Liver (tissue), 9 donors: ENCODE results near the gene PRKACG. TPM values are rescaled to one million over a fixed set of nuclear protein-coding genes. Genes with fewer than 3 reads are reported as not detected.
A peak's percentile ranks its signal among the peaks of the same experiment; 100 is the strongest.

Experiments
- DNase-seq: peaks from one replicate; pipeline ENCODE4 v3.0.0-alpha.2; 2017; ENCODE audit warnings: low spot score
- H3K27ac ChIP-seq, 2 donors: one replicate each; pipeline ENCODE4 v1.7.0; 2013; ENCODE audit warnings: inconsistent platforms in 2 of 2, low read length in 2 of 2, control low read depth in 1 of 2, low read depth in 1 of 2, mild to moderate bottlenecking in 1 of 2
- H3K27me3 ChIP-seq, 4 donors: one replicate each; pipeline versions ENCODE4 v1.6.1 to v1.7.0; 2013; ENCODE audit warnings: low read length in 3 of 4, inconsistent platforms in 1 of 4, mild to moderate bottlenecking in 1 of 4, moderate library complexity in 1 of 4; ENCODE audit not compliant: control insufficient read depth in 4 of 4, insufficient read depth in 4 of 4
- H3K36me3 ChIP-seq, 4 donors: one replicate each; pipeline versions ENCODE4 v1.6.1 to v1.7.0; 2013; ENCODE audit warnings: low read length in 3 of 4, mild to moderate bottlenecking in 3 of 4, low read depth in 1 of 4, moderate library complexity in 1 of 4; ENCODE audit not compliant: control insufficient read depth in 4 of 4, insufficient read depth in 3 of 4
- H3K4me1 ChIP-seq, 4 donors: one replicate each; pipeline versions ENCODE4 v1.6.1 to v1.7.0; 2013; ENCODE audit warnings: low read length in 3 of 4, mild to moderate bottlenecking in 3 of 4, moderate library complexity in 1 of 4; ENCODE audit not compliant: control insufficient read depth in 4 of 4, insufficient read depth in 4 of 4
- H3K4me3 ChIP-seq, 3 donors: one replicate each; pipeline versions ENCODE4 v1.6.1 to v1.7.0; 2013; ENCODE audit warnings: low read length in 3 of 3, control low read depth in 1 of 3, low read depth in 1 of 3, mild to moderate bottlenecking in 1 of 3
- H3K9ac ChIP-seq, 2 donors: one replicate each; pipeline ENCODE4 v1.7.0; 2013; ENCODE audit warnings: low read length in 2 of 2, mild to moderate bottlenecking in 2 of 2, moderate library complexity in 2 of 2, control low read depth in 1 of 2, low read depth in 1 of 2
- H3K9me3 ChIP-seq, 4 donors: one replicate each; pipeline versions ENCODE4 v1.6.1 to v1.7.0; 2013; ENCODE audit warnings: low read length in 3 of 4; ENCODE audit not compliant: control insufficient read depth in 4 of 4
- ATF3 ChIP-seq: IDR thresholded peaks from 2 replicates; pipeline ENCODE4 v1.6.1; 2016; ENCODE audit warnings: antibody characterized with exemption
- CTCF ChIP-seq: fragments of 150-350 bp; IDR thresholded peaks from 2 replicates; pipeline ENCODE4 v1.5.1; 2017; ENCODE audit warnings: improper control_type of control experiment, low read depth, low read length; ENCODE audit not compliant: missing input control
- EGR1 ChIP-seq, 2 donors: IDR thresholded peaks; 2 replicates each; pipeline ENCODE4 v1.6.1; 2016 to 2018; ENCODE audit warnings: antibody characterized with exemption in 2 of 2, low read depth in 2 of 2
- FOXA1 ChIP-seq: IDR thresholded peaks from 2 replicates; pipeline ENCODE4 v1.6.1; 2016; ENCODE audit warnings: antibody characterized with exemption
- FOXA2 ChIP-seq: IDR thresholded peaks from 2 replicates; pipeline ENCODE4 v1.6.1; 2016; ENCODE audit warnings: antibody characterized with exemption
- GABPA ChIP-seq, 2 donors: IDR thresholded peaks in 1 of 2; conservative IDR thresholded peaks in 1 of 2; 2 replicates each; pipeline ENCODE4 v1.6.1; 2016; ENCODE audit warnings: antibody characterized with exemption in 2 of 2, mild to moderate bottlenecking in 1 of 2, moderate library complexity in 1 of 2
- HNF4A ChIP-seq, 2 donors: conservative IDR thresholded peaks; 2 replicates each; pipeline ENCODE4 v1.6.1; 2016; ENCODE audit warnings: antibody characterized with exemption in 2 of 2, mild to moderate bottlenecking in 2 of 2
- HNF4G ChIP-seq: IDR thresholded peaks from 2 replicates; pipeline ENCODE4 v1.6.1; 2016; ENCODE audit warnings: antibody characterized with exemption
- JUND ChIP-seq, 2 donors: IDR thresholded peaks; 2 replicates each; pipeline ENCODE4 v1.6.1; 2016; ENCODE audit warnings: antibody characterized with exemption in 2 of 2
- MAX ChIP-seq: IDR thresholded peaks from 2 replicates; pipeline ENCODE4 v1.6.1; 2016; ENCODE audit warnings: antibody characterized with exemption
- NR2F2 ChIP-seq: IDR thresholded peaks from 2 replicates; pipeline ENCODE4 v1.6.1; 2016; ENCODE audit warnings: antibody characterized with exemption
- RAD21 ChIP-seq, 2 donors: IDR thresholded peaks; 2 replicates each; pipeline ENCODE4 v1.6.1; 2016; ENCODE audit warnings: antibody characterized with exemption in 2 of 2, mild to moderate bottlenecking in 2 of 2
- REST ChIP-seq: IDR thresholded peaks from 2 replicates; pipeline ENCODE4 v1.6.1; 2016; ENCODE audit warnings: antibody characterized with exemption, mild to moderate bottlenecking
- RXRA ChIP-seq, 2 donors: IDR thresholded peaks; 2 replicates each; pipeline ENCODE4 v1.6.1; 2017 to 2018; ENCODE audit warnings: antibody characterized with exemption in 2 of 2, mild to moderate bottlenecking in 1 of 2
- SP1 ChIP-seq: IDR thresholded peaks from 2 replicates; pipeline ENCODE4 v1.6.1; 2018; ENCODE audit warnings: antibody characterized with exemption, mild to moderate bottlenecking
- TAF1 ChIP-seq: conservative IDR thresholded peaks from 2 replicates; pipeline ENCODE4 v1.6.1; 2016; ENCODE audit warnings: antibody characterized with exemption, mild to moderate bottlenecking
- YY1 ChIP-seq: IDR thresholded peaks from 2 replicates; pipeline ENCODE4 v1.6.1; 2016; ENCODE audit warnings: antibody characterized with exemption, mild to moderate bottlenecking
- ZBTB33 ChIP-seq: IDR thresholded peaks from 2 replicates; pipeline ENCODE4 v1.6.1; 2016; ENCODE audit warnings: antibody characterized with exemption
- WGBS: extraction: QIAGEN DNeasy Blood & Tissue Kit; methylation state at CpG from one replicate; pipeline ENCODE4 v1.1.7; 2013; 5-methylcytosine and 5-hydroxymethylcytosine counted together
- polyA plus RNA-seq, 2 donors: library from polyadenylated mRNA; stranded (reverse) in 1 of 2; unstranded in 1 of 2; fragments of 200-250 nt in 1 of 2; fragments of >200 nt in 1 of 2; fragmentation: Nextera tagmentation in 1 of 2; extraction: Ambion mirVana in 1 of 2; gene quantifications; one replicate each; pipeline versions ENCODE4 v1.2.1 to v1.2.3, GENCODE V29; 2013 to 2015
- total RNA-seq, 2 donors: library from RNA; depleted of rRNA; stranded (reverse); fragments of >200 nt; gene quantifications; one replicate each; pipeline ENCODE4 v1.2.3, GENCODE V29; 2014
- donor health status: healthy.
- donor health status: healthy.
- donor health status: healthy.
- donor health status: healthy.
- donor health status: healthy.

The PRKACG gene
- total and polyA plus RNA-seq, 4 donors = not detected

- no peak overlapping the region for H3K4me3 ChIP-seq
- peaks cover 0 to 2% (median 0%) of the 10 kb centered on the region in 4 donors for H3K36me3 ChIP-seq
- 55% methylated on average over 5 of the region's 5 CpGs for WGBS
- H3K9ac ChIP-seq = no peak overlapping the region
- DNase-seq = no peak
- H3K4me1 ChIP-seq = no peaks in the 10 kb centered on the region
- TF ChIP-seq FOXA2 = no peak
- TF ChIP-seq SP1 = no peak
- TF ChIP-seq HNF4G = no peak
- no peak for TF ChIP-seq FOXA1
- no peak for TF ChIP-seq ATF3
- no peak for TF ChIP-seq HNF4A (conservative IDR thresholded peaks at IDR 0.05)
- TF ChIP-seq JUND (IDR thresholded peaks at IDR 0.05) = no peak
- peak; percentile 22 for TF ChIP-seq YY1
- TF ChIP-seq TAF1 = no peak
- peak; percentile 77 to 85 for TF ChIP-seq RAD21 (IDR thresholded peaks at IDR 0.05)
- no peak for TF ChIP-seq EGR1 (IDR thresholded peaks at IDR 0.05; ENCODE audit: low read depth in 2 of 2)
- no peak for TF ChIP-seq RXRA (IDR thresholded peaks at IDR 0.05)
- no peak for TF ChIP-seq MAX
- no peak for TF ChIP-seq ZBTB33
- TF ChIP-seq CTCF = peak; percentile 68
- no peak for TF ChIP-seq NR2F2
- H3K27me3 ChIP-seq = no peaks in the 10 kb centered on the region
- no peak overlapping the region for H3K27ac ChIP-seq
- H3K9me3 ChIP-seq = peaks cover 0 to 2% (median 0%) of the 10 kb centered on the region in 4 donors
These were observed 13.6 kb upstream of the PRKACG start for GRCh38 chr9:69027355-69028097.

GRCh38 chr9:69023650-69024049 is 9.7 kb upstream of the PRKACG start:
- H3K4me3 ChIP-seq = no peak overlapping the region
- no peak for DNase-seq
- TF ChIP-seq SP1 (no peak), HNF4A (conservative IDR thresholded peaks at IDR 0.05) (no peak), CTCF (no peak), TAF1 (no peak), FOXA2 (no peak), GABPA (IDR thresholded peaks at IDR 0.05 in 1 of 2, conservative IDR thresholded peaks at IDR 0.05 in 1 of 2) (no peak), ATF3 (no peak), REST (no peak), RXRA (IDR thresholded peaks at IDR 0.05) (no peak), EGR1 (IDR thresholded peaks at IDR 0.05; ENCODE audit: low read depth in 2 of 2) (no peak), RAD21 (IDR thresholded peaks at IDR 0.05) (no peak), FOXA1 (no peak), NR2F2 (no peak), HNF4G (no peak), JUND (IDR thresholded peaks at IDR 0.05) (no peak), MAX (no peak)

More at GRCh38 chr9:69023650-69024049, 9.7 kb upstream of the PRKACG start:
- Histone ChIP-seq H3K9me3 (no peaks in the 10 kb centered on the region), H3K4me1 (no peaks in the 10 kb centered on the region), H3K9ac (no peak overlapping the region), H3K36me3 (no peaks in the 10 kb centered on the region), H3K27ac (no peak overlapping the region), H3K27me3 (no peaks in the 10 kb centered on the region)
- 64% methylated on average over 7 of the region's 7 CpGs for WGBS
